Fibroblast of skin of right quadriceps (primary cell): ENCODE data around the gene SEC14L5.
"Not testable (repeated sequence)": the region's sequence is repeated elsewhere in the genome, so short reads cannot be mapped to it uniquely, and the experiment has no call there.

ENCODE experiments used
- DNase-seq: peaks from one replicate; pipeline ENCODE4 v3.0.0-alpha.2; 2013

Gene SEC14L5

DNA sequence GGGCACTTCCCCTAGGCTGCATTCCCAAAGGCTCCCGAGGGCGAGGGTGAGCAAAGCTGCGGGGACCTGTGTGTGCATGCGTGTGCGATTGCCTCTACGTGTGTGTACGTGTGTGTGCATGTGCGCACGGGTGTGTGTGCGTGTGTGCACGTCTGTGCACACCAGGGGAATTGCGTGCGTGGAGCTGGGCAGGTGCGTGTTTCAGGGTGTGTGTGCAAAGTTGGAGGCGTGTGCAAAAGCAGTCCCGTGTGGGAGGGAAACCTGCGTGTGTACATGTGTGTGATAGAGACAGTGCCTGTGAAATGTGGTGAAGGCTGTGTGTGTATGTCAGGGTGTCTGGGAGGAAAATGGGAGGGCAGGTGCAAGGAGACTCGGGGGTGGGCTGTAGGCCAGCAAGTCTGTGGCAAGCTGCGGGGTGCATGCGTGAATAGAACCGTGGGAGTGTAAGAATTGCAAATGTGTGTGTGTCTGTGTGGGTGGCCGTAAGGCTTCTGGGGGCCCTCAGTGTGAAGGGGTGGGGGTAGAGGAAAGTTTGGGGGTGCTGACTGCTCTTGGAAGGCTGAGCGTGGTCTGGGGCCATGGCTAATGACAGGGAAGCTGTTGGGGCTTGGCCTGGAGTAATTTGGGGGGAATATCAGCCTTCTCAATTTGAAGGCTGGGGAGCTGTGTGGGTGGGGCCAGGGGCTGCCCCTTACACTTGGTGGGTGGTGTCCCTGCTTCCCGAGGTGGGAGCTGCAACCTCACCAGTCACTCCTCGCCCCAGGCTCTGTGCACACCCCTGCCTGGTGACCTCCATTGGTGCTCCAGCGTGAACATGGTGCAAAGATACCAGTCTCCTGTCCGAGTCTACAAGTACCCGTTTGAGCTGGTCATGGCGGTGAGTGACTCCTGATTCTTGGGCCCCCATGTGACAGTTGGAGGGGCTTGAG lies 644 bp downstream of the SEC14L5 start:
- DNase-seq = no peak

DNA sequence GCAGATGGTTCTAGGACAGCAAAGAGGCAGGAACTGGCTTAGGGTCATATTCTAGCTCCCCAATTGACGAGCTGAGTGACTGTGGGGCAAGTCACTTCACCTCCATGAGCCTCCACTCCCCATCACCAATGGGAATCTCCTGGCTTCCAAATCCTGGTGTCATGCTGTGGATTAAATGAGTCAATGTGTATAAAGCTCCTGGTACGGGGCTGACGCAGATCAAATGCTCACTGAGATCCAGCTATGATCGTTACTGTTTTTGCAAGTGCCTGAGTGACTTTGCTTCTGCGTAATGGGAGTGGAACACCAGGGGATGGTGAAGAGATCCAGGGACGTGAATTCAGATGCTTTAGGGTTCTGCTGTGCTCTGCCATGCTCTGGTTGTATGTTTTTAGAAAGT lies 2.4 kb downstream of the SEC14L5 start:
- no peak for DNase-seq

DNA sequence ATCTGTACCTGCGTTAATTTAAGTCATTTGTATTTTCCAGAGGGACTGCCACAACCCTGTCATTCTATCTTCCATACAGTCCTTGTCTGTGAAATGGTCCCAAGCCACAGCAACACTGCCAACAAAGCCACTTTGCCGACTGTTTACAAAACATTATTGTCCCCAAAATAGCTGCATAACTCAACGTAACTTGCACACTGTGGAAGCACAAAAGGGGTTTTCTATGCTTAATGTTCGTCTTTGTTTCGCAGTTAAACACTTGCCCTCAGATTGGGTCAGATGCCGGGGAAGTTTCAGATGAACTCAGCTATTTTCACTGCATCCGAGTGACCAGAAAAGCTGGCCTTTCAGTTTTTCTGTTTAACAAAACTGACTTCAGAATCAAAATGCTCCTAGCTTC lies 4.6 kb downstream of the SEC14L5 start:
- no peak for DNase-seq

DNA sequence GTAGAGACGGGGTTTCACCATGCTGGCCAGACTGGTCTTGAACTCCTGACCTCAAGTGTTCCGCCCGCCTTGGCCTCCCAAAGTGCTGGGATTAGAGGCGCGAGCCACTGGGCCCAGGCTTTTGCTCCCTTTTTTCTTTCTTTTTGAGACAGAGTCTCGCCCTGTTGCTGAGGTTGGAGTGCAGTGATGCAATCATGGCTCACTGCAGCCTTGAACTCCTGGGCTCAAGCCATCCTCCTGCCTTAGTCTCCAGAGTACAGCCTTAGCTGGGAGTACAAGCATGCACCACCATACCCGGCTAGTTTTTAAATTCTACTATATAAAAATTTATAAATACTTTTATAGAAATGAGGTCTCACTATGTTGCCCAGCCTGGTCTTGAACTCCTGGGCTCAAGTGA lies 5.4 kb downstream of the SEC14L5 start:
- DNase-seq = not testable (repeated sequence)

DNA sequence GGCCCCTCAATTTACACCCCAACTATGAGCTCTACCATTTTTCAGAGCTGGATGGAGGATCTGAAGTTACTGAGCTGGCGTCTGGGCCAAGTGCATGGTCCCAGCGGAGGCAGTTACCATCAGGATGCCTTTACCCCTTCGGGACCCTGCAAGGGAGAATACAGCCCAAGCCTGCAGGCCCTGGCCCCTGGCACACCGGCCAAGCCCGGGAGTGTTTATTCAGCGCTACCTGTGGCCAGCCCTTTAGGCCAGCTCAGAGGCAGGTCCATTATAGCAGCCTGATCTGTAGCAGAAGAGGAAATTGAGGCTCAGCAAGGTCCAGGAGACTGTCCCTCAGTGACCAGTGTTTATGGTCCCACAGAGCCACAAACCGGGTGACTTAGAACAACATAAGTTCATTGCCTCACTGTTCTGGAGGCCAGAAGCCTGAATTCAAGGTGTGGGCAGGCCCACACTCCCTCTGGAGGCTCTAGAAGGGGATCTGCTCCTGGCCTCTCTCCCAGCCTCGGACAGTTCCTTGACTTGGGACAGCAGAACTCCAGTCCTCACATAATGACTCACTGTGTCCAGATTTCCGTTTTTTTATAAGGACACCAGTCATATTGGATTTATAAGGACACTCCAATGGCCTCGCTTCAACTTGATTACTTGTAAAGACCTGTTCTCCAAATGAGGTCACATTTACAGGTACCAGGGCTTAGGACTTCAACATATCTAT lies 8.8 kb downstream of the SEC14L5 start:
- DNase-seq = no peak

DNA sequence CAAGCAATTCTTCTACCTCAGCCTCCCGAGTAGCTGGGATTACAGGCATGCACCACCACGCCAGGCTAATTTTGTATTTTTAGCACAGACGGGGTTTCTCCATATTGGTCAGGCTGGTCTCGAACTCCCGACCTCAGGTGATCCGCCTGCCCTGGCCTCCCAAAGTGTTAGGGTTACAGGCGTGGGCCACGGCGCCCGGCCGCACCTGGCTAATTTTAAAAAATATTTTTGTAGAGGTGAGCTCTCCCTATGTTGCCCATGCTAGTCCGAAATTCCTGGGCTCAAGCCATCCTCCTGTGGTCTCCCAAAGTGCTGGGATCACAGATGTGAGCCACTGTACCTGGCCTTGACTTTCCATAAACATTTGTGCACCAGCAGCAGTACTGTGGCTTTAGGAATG lies 10.1 kb downstream of the SEC14L5 start:
- not testable (repeated sequence) for DNase-seq

DNA sequence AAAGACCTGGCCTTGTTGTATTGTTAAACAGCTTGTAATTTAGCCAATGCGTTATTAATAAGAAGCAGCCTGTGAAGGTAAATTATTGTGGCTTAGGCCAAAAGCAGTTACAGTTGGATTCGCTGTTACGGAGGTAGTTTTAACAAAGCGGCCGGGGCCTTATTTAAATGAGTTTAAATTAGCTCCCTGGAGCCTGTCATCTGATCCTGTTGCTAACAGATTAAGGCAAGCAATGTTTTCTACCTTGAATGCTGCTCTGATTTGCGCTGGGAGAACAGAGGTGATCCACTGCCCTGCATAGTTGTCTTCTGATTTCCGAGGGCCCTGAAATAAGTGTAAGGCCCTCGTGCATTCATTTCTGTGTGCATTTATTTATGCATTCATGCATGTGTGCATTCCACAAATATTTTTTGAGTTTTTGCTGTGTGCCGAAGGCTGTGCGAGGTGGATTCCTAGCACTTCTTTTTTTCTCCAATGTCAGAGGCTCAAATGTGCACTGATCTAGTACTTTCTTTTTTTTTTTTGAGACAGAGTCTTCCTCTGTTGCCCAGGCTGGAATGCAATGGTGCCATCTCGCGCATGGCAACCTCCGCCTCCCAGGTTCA lies 10.9 kb downstream of the SEC14L5 start:
- no peak for DNase-seq

DNA sequence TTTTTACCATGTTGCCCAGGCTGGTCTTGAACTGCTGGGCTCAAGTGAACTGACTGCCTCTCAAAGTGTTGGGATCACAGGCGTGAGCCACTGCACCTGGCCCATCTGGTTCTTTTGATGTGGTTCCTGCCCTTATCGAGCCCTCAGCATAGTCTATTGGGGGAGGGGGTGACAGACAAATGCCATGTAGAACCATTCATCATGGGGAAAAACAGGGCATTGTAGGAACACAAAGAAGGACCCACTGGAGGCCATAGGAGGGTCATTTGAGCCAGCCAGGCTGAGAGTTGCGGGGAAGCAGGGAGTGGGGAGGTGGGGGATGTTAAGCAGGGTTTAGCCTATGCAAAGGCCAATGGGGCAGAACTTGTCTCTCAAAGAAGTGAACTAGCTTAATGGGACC lies 11.9 kb downstream of the SEC14L5 start:
- DNase-seq = no peak

DNA sequence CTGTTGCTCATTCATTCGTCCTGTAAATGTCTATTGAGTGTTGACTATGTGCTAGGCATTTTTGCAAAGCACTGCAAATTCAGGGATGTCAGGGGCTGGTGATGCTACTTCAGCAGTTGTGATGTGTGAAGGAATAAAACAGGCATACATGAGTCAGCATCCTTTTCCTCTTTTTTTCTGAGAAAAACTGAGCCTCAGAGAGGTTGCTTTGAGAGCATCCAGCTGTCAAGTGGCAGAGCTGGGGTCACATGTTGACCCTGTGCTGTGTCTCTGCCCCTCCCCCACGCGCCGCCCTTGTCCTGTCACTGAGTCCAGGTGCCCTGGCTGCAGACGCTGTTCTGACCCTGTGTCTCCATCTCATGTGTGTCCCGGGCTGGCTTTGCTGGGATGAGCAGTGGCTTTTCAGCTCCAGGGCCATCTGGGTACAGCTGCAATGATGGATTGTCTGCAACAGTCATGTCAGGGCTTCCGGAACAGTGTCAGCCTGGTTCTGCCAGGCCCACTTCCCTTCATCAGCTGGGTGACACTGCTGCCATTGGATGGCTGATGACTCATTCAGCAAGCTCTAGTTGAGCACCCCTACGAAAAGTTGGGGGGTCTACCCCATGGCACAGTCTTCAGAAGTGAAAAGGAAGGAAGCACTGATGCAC lies 14.9 kb downstream of the SEC14L5 start:
- DNase-seq = no peak

DNA sequence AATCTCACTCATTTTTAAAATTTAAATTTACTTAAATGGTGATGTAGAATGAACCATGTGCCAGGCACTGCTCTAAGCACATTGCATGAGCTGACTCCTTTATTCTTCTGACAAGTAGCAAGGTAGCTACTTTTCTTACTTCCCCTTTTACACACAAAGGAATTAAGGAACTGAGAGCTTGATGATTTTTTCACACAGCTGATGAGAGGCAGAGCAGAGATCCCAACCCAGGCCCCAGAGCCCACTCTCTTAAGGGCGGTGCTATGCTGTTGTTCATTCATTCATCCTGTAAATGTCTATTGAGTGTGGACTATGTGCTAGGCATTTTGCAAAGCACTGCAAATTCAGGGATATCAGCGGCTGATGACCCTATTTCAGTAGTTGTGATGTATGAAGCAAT lies 17.9 kb downstream of the SEC14L5 start:
- DNase-seq = no peak

DNA sequence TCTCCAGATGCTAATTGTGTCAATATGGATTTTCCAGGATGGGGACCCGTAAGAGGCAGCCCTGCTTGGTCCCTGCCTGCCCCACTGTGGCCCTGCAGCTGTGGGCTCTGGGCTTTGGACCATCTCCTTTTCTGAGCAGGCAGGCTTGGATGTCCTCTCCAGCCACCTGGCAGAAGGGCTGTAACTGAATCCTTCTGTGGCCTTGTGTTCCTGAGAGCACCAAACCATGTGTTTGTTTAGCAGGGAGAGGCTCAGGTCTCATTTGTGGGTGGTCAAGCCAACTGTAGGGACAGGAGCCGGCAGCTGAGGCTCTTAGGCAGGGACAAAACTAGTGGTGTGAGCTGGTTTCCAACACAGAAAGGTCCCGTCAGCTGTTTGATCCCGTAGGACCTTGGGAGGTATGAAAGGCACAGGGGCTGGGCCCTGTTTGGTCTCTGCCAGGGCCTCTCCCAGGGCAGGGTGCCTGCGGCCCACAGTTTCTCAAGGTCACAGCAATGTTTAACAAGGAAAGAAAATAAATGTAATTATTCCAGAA lies 18.5 kb downstream of the SEC14L5 start:
- no peak for DNase-seq

DNA sequence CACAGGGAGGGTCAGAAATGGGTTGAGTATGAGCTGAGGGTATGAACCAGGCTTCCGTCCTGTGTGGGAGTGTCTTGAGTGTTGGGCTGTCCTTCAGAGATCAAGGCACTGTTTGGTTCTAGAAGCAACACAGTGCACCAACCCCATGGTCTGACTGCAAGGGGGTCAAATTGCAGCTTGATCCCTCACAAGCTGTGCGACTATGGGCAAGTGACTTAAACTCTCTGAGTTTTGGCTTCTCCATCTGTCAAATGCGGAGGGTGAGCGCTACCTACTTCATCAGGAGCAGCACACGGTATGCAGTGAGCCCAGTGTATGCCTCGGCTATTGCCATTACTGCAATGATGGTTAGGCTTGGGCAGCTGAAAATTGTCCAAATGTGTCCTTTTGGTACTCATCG lies 21.0 kb downstream of the SEC14L5 start:
- no peak for DNase-seq

DNA sequence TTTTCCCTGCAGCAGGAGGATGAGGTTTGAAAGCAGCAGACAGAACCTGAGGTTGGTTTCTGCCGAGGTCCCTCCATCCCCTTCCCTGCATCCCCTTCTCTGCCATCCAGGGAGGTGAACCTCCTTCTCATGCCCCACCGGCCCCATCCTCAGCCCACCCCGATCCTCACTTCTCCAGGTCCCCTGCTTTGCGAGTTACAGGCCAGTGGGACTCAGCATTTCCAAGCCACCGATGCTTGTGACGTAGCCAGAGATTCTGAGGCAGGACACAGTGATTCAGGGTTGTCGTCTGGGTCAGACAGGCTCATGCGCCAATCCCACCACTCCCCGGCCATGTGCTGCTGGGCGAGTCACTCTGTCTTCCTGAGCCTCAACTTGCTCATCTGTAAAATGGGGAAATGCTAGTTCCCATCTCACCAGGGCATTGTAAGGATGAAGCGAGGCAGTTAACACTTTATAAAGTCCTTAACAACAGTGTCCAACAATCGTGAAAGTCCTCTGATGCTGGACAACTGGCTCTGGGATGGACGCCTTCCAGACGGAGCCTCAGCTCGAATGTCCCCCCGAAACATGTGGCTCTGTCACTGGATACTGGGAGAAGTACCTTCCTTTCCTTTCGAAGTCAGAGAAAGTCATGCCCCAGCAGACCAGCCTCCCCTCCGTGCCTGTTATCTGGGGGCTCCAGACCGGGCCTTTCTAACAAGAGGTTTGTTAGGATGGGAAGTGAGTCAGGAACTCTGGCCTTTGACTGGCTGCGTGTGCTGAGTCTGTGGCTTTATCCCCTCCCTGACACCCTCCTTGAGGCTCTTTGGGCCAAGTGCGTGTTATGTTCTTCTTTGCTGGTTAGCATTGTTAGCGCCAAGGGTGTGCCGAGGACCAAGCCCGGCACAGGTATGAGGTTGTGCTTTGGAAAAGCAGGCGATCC lies 21.9 kb downstream of the SEC14L5 start:
- no peak for DNase-seq

DNA sequence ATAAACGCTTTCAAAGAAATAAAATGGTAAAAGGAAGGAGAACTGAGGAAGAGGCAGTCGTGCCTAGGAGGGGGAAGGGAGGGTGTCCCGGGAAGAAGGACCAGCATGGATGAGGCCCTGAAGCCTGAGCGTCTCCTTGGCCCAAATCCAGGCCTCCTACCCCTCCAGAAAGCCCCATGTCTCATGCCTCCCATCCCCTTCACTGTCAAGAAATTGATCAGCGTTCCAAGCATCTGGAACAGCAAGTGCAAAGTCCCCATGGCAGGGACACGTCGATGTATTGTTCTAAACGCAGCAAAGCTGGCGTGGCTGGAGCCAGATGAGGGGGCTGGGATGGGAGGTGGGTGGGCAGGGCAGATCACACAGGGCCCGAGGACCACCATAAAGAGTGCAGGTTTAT lies 22.6 kb downstream of the SEC14L5 start:
- DNase-seq = no peak

DNA sequence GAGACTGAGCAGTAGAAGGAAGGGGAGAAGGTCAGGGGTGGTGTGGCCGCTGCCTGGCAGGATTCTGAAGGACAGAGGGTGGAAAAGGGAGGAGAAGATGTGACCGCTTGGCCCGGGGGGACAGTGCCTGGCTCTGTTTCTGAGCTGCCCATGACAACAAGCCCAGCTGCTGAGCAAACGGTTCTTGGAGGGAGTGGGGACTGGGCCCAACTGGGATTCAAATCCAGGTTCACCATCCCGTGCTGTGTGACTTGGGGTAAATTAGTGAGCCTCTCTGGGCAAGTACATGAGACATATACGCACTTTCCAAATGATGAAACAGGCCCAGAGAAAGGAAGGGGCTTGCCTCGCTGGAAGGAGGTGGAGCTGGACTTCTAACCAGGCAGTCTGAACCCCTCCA lies 23.3 kb downstream of the SEC14L5 start:
- no peak for DNase-seq

DNA sequence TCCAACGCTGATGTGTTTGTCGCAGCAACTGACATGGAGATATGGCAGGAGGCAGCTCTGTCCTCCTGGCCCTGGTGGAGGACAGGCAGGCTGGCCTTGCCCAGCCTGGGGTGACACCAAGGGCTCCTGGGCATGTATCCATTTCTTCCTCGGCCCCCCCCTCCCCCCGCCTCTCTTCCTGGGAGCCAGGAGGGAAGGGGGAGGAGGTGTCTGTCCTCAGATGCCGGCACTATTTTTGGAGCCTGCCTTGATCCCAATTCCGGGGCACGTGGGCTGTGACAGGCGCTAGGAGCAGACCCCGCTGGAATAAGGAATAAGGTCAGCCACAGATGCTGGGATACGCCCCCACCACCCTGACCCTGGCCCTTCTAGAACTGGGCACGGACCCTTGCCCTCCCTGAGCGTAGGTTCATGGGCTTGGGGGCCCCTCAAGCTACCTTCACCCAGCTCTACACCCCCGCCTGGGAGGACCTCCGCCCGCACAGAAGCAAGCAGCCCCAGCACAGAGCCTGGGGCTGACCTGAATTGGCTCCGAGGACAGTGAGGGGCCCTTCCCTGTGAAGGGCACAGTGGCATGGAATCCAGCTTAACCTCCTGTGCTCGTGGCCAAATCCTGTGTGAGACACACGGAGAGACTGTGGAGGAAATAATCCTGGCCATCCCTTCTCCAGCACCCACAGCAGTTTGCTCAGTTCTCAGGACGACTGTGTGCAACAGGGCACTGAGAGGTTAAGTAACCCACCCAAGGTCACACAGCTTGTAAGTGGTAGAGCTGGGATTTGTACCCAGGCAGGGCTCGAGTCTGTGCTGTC lies 24.1 kb downstream of the SEC14L5 start:
- no peak for DNase-seq

DNA sequence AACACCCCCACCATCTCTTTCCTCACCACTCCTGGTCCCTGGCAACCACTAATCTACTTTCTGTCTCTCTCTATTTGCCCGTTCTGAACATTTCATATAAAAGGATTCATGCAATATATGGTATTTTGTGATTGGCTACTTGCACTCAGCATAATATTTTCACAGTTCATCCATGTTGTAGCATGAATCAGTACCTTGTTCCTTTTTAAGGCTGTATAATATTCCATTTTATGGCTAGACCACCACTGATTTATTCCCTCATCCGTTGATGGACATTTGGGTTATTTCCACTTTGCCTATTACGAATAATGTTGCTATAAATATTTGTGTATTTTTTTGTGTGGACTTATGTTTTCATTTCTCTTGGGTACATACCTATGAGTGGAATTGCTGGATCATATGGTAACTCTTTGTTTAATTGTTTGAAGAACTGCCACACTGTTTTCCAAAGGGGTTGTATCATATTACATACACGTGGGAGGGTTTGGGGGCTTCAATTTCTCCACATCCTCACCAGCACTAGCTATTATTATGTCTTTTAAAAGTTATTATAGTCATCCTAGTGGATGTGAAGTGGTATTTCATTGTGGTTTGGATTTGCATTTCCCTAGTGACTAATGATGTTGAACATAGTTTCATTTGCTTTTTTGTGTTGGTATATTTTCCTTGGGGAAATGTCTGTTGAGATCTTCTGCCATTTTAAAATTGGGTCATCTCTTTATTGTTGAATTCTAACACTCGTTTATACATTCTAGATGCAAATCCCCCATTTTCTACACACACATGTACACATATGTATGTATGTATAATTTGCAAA lies 26.3 kb downstream of the SEC14L5 start:
- no peak for DNase-seq

DNA sequence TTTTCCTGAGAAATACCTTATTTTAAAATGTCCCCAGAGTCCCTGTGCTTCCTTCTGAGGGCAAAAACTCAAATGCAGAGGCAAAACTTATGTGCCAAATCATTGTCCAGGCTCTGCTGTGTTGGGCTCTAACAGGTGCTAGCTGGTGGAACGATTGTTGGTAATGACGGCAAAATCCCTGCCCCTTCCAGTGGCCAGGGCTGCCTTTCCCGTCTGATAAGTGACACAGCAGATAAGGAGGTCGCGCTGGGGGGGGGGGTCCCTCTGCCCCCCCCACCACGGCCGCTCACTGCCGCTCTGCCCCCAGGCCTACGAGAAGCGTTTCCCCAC lies 29.1 kb downstream of the SEC14L5 start:
- no peak for DNase-seq

DNA sequence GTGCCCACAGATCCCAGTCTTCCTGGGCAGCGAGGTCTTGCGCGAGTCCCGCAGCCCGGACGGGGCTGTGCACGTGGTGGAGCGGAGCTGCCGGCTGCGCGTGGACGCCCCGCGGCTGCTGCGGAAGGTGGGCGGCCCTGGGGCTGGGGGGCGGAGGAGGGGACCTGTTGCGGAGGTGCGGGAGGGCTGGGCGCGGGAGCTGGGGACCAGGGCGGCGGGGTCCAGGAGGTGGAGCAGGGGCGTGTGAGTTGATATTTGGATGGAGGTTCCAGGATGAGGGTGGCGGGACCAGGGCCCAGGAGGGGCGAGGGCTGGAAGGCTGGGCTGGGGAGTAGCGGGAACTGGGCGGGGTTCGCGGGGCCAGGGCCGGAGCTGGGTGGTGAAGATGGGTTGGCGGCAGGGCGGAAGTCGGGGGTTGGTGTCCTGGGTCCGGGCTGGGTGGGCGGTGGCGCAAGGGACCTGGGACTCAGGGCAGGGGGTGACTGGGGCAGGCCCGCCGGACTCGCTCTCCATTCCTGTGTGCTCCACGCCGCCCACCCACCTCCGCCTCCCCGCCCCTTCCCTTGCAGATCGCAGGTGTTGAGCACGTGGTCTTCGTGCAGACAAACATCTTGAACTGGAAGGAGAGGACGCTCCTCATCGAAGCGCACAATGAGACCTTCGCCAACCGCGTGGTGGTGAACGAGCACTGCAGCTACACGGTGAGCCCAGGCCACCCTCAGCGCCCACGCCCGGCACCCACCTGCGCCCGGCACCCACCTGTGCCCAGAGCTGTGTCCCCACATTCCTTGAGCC lies 29.6 kb downstream of the SEC14L5 start:
- no peak for DNase-seq
